Loucy (cell line): Measurements from ENCODE around the gene NDUFA6.

Experiments used
- H2AFZ ChIP-seq: fragments of 200-600 bp; sonication (generic); 2 replicates; pipeline ENCODE4 v1.6.0; 2016; ENCODE audit warnings: antibody characterized with exemption, mild to moderate bottlenecking, low read length, moderate library complexity
- H3F3A ChIP-seq: fragments of 200-600 bp; 2 replicates; pipeline ENCODE4 v1.6.0; 2016; ENCODE audit warnings: antibody characterized with exemption, low read depth, mild to moderate bottlenecking
- H3K27me3 ChIP-seq: fragments of 200-600 bp; sonication (generic); 2 replicates; pipeline ENCODE4 v1.6.1; 2014; ENCODE audit warnings: low read length, mild to moderate bottlenecking; ENCODE audit not compliant: insufficient read depth, poor library complexity, severe bottlenecking
- H3K36me3 ChIP-seq: fragments of 200-600 bp; sonication (generic); 2 replicates; pipeline ENCODE4 v1.6.1; 2016; ENCODE audit warnings: low read length; ENCODE audit not compliant: insufficient read depth
- H3K4me1 ChIP-seq: fragments of 200-600 bp; sonication (generic); 2 replicates; pipeline ENCODE4 v1.5.1; 2014; ENCODE audit warnings: low read length, mild to moderate bottlenecking; ENCODE audit not compliant: insufficient read depth, poor library complexity, severe bottlenecking
- H3K4me2 ChIP-seq: fragments of 200-600 bp; sonication (generic); 2 replicates; pipeline ENCODE4 v1.6.0; 2014; ENCODE audit warnings: antibody characterized with exemption, low read length, low read depth, mild to moderate bottlenecking; ENCODE audit not compliant: poor library complexity, severe bottlenecking
- H3K4me3 ChIP-seq: fragments of 200-600 bp; sonication (generic); 2 replicates; pipeline ENCODE4 v1.5.1; 2014; ENCODE audit warnings: low read length, mild to moderate bottlenecking, mixed read lengths; ENCODE audit not compliant: poor library complexity, severe bottlenecking
- H3K79me2 ChIP-seq: fragments of 200-600 bp; sonication (generic); 2 replicates; pipeline ENCODE4 v1.6.1; 2014; ENCODE audit warnings: low read length; ENCODE audit not compliant: insufficient read depth
- H3K9ac ChIP-seq: fragments of 200-600 bp; sonication (generic); 2 replicates; pipeline ENCODE4 v1.6.0; 2014; ENCODE audit warnings: mild to moderate bottlenecking, low read depth, low read length, moderate library complexity; ENCODE audit not compliant: poor library complexity, severe bottlenecking
- H3K9me2 ChIP-seq: fragments of 200-600 bp; sonication (generic); replicated peaks from 2 replicates; pipeline ENCODE4 v1.6.1; 2016; ENCODE audit warnings: low read depth, low read length, mixed read lengths
- H3K9me3 ChIP-seq: fragments of 200-600 bp; sonication (generic); 2 replicates; pipeline ENCODE4 v1.6.1; 2014; ENCODE audit warnings: mild to moderate bottlenecking, antibody characterized with exemption, low read length, low read depth; ENCODE audit not compliant: insufficient read depth
- H4K20me1 ChIP-seq: fragments of 200-600 bp; sonication (generic); 2 replicates; pipeline ENCODE4 v1.6.0; 2014; ENCODE audit warnings: antibody characterized with exemption, low read length, mild to moderate bottlenecking; ENCODE audit not compliant: insufficient read depth, poor library complexity, severe bottlenecking
- CTCF ChIP-seq: fragments of 200-600 bp; sonication (generic); conservative IDR thresholded peaks from 2 replicates; pipeline ENCODE4 v1.5.1; 2014; ENCODE audit warnings: mild to moderate bottlenecking, antibody characterized with exemption, low read length
- EZH2phosphoT487 ChIP-seq: fragments of 200-600 bp; IDR thresholded peaks from 2 replicates; pipeline ENCODE4 v1.6.1; 2018; ENCODE audit warnings: antibody characterized with exemption, mild to moderate bottlenecking, moderate library complexity, borderline replicate concordance

The NDUFA6 gene

DNA sequence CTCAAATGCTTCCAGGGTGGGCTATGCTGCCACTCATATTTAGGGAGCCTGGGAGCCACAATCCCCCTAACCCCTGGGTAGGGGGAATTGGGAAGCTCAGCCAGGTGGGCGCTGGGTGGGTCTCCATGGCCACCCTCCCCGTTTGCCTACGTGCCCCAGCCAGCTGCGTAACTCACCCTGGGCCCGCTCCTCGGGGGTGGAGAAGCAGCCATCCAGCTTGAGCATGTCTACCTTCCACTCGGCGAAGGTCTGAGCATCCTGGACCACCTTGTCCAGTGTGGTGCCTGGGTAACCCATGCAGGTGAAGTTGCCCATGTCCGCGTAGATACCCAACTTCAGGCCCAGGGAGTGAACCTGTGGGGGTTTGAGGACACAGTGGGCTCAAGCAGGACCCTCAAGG, 23.6 kb downstream of the NDUFA6 start:
- Histone ChIP-seq H3K27me3 (no peaks in the 10 kb centered on the region), H4K20me1 (no peaks in the 10 kb centered on the region), H3K4me2 (no peak overlapping the region), H3K9me2 (no peaks in the 10 kb centered on the region), H3K79me2 (peaks cover 7% of the 10 kb centered on the region; the same call in 1 of the 2 replicates), H3K36me3 (no peaks in the 10 kb centered on the region), H3K9ac (no peak overlapping the region), H2AFZ (no peak overlapping the region), H3K9me3 (no peaks in the 10 kb centered on the region), H3K4me3 (no peak overlapping the region), H3F3A (no peaks in the 10 kb centered on the region), H3K4me1 (peaks cover 8% of the 10 kb centered on the region)
- TF ChIP-seq CTCF (no peak), EZH2phosphoT487 (no peak)

DNA sequence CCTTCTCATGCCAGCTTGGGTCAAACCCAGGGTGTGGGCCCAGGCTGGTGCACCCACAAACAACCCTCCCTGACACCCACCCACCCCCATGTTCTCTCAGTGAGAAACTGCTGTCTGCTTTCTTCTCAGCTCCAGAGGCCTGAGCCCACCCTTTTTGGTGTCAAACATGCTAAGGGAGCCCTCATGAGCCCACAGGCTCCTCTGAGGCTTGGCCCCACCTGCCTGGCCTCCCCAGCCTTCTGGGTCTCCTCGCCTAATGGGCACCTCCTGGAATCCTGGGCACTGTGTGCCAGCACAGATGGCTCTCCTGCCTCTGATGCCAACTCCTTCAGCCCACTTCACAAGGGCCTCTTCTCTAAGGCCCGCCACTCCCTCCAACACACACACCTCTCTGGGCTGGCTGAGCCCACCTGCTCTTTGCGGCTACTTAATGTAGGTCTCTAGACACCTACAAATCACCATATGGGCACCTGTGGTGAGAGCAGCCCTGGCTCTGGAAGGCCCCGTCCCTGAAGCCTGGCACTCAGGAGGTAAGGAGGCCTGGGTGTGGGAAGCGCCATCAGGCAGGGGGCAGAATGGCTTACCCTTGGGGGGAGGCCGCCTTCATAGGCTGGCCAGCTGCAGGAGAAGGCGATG, 24.3 kb downstream of the NDUFA6 start:
- Histone ChIP-seq H2AFZ (no peak overlapping the region), H3K36me3 (no peaks in the 10 kb centered on the region), H3K9me3 (no peaks in the 10 kb centered on the region), H3K27me3 (no peaks in the 10 kb centered on the region), H3K9ac (no peak overlapping the region), H3K79me2 (peaks cover 7% of the 10 kb centered on the region; the same call in 1 of the 2 replicates), H3K4me2 (no peak overlapping the region), H3K9me2 (no peaks in the 10 kb centered on the region), H3F3A (no peaks in the 10 kb centered on the region), H3K4me3 (no peak overlapping the region), H3K4me1 (peaks cover 8% of the 10 kb centered on the region), H4K20me1 (no peaks in the 10 kb centered on the region)
- no peak for TF ChIP-seq EZH2phosphoT487
- no peak for TF ChIP-seq CTCF

DNA sequence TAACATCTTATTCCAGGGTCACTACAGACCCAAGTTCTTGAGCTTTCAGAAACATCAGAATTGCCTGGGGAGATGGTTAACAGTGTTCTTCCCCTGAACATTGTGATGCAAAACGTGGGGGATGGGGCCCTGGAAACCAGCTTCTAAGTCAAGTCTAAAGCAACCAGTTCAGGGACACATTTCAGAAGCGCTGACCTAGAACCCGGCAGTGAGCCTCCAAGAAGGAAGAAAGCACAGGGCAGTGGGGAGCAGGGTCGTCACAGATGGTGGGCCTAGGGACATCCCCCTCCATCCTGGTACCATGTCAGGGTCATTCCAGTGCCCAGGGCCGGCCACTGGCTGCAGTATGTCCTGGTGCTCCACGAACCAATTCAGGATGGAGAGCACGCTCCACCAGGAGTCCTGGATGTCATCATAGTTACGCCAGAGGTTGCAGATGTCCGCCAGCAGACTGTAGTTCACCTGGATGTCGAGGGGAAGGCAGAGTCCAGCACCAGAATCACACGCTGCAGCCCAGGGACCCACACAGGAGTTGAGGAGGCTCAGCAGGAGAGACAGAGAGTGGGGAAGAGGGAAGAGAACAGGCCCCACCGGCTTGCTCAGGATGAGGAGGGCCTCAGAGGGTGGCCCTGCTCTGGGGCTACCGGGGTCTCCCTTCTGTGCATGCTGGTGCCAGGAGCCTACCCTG, 25.0 kb downstream of the NDUFA6 start:
- Histone ChIP-seq H3K9me3 (no peaks in the 10 kb centered on the region), H3F3A (no peaks in the 10 kb centered on the region), H3K9me2 (no peaks in the 10 kb centered on the region), H3K4me2 (no peak overlapping the region), H4K20me1 (no peaks in the 10 kb centered on the region), H3K36me3 (no peaks in the 10 kb centered on the region), H2AFZ (no peak overlapping the region), H3K9ac (no peak overlapping the region), H3K79me2 (peaks cover 7% of the 10 kb centered on the region; the same call in 1 of the 2 replicates), H3K4me1 (peaks cover 8% of the 10 kb centered on the region), H3K4me3 (no peak overlapping the region), H3K27me3 (no peaks in the 10 kb centered on the region)
- TF ChIP-seq CTCF, result no peak
